Heart left ventricle (tissue), 13 donors: ENCODE data around the gene NRDE2.

Source experiments
- CTCF ChIP-seq, 12 donors: fragments of 200-600 bp; sonication (generic) in 4 of 12; IDR thresholded peaks; one replicate each; pipeline versions ENCODE4 v1.5.0 to v1.8.0; 2018 to 2022; ENCODE audit warnings: antibody characterized with exemption in 12 of 12, mild to moderate bottlenecking in 5 of 12
- POLR2A ChIP-seq, 2 donors: fragments of 450-650 bp; IDR thresholded peaks; one replicate each; pipeline ENCODE4 v1.6.1; 2017; ENCODE audit warnings: antibody characterized with exemption in 2 of 2, mild to moderate bottlenecking in 2 of 2, moderate library complexity in 2 of 2
- donor health status: ischemic (EF 13 %, LVEDD 7.1; RV severe dilation, severe dysfunction).
- donor health status: DM: no; HTN: yes; CAD: no.
- donor health status: DM: no; HTN: no; CAD: no.
- donor health status: ischemic (EF 25% LVEDD 6.9; RV normal size, moderate dysfunction).
- donor health status: ischemic (EF 25% LVEDD 5.7; RV mildly dilated, moderate dysfunction).
- donor health status: ischemic (EF 35%, LVEDD 5.7; RV mildly dilated, moderate dysfunction).
- donor health status: nonischemic (EF 11% LVEDD 7.7; RV severe dilation, severe dysfunction).
- donor health status: DM: yes; HTN: yes; CAD: no.
- donor health status: PGD.
- donor health status: ischemic (EF 29% LVEDD 5.4; RV normal size, mild dysfunction).
- donor health status: nonischemic (EF 23%, LVEDD 6.1; RV moderate dilation, normal function).

DNA sequence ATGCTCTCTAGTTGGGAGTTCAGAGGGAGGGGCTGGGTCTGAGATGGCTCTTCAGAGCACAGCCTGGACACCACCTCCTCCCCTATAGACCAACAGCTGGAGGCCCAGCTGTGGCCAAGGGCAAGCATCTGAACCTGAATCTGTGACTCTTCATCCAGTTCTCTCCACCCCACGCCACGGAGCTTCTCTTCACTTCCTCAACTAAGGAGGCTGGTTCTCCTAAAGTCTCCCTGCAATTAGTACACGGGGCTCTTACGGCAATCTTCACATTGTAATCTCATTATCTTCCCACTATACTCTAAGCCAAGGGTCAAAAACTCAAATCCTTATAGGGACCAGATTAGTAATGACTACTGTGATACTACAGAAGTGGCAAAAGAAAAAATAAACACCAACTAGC lies 9.8 kb downstream of the NRDE2 start:
- TF ChIP-seq CTCF (IDR thresholded peaks at IDR 0.05) (no peak), POLR2A (IDR thresholded peaks at IDR 0.05) (no peak)
